SIG-M5 treated with dmso at 0.1 percent for 504 hours (cell line): ENCODE measurements around the gene PRRX1.

ENCODE experiments used
- DNase-seq: peaks from one replicate; lab custom pipeline; 2025; ENCODE audit not compliant: unreplicated experiment; lab: John Stamatoyannopoulos, UW

The PRRX1 gene

DNA sequence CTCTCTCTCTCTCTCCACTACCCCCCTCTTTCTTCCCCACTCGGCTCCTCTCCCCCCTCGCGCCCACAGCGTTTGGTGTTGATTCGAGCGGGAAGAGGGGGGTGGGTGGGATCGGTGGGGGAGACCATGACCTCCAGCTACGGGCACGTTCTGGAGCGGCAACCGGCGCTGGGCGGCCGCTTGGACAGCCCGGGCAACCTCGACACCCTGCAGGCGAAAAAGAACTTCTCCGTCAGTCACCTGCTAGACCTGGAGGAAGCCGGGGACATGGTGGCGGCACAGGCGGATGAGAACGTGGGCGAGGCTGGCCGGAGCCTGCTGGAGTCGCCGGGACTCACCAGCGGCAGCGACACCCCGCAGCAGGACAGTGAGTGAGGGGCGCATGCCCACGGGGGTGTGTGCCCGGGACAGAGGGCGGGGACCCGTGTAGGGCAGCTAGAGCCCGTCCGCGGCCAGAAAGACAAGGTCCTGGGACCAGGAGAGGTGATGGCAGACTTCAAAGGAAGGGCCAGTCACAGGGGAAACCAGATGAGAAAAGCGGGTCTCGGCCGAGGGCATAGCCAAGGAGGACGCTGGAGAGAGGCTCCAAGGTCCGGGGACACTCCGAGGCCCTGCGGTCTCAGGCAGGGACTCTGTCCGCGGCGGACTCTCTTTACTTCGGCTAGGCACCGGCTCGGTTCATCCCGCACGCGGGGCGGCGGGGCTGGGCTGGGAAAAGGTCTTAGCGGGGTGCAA is at the start of gene PRRX1:
PRRX1 (plus strand) TSS at position 39 of the 735 bp plus-strand sequence; CDS start at position 127, 88 bp downstream.
- no peak for DNase-seq

DNA sequence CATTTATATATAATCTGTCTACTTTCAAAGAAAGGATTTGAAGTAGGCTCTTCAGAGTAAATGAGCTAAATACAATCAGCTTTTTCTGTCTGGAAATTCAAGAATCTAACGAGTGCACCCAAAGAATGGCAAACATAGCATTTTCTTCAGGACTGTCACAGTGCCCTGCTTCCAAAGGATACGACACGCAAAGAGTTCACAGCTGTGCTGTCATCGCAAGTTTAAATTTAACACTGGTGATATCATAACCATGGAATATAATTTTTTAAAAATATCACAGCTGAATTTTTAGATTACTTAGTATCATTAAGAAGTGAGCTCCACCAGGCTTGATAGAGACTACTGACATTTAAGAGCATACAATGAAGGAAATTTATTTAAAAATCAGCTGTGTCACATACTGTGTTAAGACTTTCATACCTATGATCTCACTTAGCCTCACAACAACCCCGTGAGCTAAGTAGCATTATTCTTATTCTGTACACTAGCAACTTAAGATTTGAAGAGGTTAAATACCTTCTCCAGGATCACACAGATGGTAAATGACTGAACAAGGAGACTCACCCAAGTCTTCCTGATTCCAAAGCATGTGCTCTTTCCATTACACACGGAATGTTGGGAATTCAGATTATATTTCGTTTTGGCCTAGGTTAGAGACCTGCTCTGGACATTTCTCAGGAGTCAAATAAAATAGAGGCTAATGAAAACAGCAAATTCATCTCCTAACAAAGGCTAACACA is 46.2 kb upstream of the PRRX1 start:
- no peak for DNase-seq

GRCh38 chr1:170618421-170618820 is 45.5 kb upstream of the PRRX1 start:
- no peak for DNase-seq

DNA sequence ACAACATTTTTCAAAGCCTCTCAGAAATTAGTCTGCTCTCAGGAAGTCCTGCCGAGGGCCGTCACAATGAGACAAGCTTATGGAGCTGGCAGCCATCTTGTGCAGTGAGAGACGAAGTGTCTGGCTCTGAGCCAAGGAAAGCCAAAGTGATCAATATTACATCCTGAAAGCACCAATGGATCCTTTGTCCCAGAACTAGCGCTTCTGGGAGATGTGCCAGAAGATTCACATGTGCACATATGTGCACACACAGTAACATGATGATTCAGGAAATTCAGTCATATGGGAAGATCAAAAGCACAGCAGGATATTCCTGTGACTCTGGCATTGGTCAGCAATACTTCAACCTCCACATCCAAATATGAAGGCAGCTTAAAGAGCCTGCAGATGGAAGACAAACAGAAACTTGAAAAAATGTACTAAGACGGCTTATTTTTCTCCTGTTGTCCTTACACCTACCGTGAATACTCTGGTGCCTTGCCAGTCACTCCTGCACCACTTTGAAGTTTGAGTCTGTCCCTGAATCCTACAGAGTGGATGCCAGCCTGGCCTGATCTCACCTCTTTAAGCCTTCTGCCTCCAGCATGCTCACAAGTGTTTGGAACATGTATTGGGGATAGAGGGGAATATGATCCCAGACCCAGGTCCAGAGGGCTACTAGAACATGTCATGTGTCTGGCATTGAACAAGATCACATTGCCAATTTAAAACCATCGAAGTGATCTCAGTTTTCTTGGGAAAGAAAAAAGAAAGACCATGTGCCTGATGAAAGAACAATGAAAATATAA is 44.5 kb upstream of the PRRX1 start:
- DNase-seq = no peak

GRCh38 chr1:170620164-170620563 is 43.8 kb upstream of the PRRX1 start:
- no peak for DNase-seq

DNA sequence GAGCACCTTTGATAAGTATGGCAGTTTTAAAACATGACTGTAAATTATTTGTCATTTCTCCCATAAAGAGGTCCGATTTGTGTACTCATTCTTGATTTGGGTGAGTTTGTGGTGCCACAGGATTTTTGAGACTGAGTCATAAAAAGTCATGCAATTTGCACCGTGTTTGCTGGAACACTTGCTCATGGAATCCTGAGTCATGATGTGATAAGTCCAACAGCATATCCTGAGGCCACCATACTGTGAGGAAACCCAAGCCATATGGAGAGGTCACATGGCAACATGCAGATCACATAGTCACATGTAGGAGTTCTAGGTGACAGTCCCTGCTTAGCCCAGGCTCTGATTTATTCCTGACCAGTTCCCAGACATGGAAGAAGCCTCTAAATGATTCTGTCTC is 40.8 kb upstream of the PRRX1 start:
- no peak for DNase-seq

DNA sequence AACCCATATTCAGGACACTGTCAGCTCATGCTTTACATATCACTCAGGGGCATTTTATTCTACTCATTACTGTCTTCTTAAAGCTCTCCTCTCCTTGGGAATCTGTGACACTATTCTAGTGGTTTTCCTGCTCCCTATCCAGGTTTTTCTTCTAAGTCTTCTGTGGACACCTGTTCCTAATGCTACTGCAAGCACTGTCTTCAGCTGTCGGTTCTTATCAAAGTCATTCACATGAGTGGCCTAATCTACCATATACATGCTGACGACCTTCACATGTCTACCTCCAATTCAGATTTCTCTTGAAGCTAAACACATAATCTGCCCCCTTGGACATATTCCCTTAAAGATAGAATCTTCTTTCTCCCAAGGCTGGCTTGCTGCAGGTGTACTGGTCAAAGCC is 39.8 kb upstream of the PRRX1 start:
- DNase-seq = no peak

DNA sequence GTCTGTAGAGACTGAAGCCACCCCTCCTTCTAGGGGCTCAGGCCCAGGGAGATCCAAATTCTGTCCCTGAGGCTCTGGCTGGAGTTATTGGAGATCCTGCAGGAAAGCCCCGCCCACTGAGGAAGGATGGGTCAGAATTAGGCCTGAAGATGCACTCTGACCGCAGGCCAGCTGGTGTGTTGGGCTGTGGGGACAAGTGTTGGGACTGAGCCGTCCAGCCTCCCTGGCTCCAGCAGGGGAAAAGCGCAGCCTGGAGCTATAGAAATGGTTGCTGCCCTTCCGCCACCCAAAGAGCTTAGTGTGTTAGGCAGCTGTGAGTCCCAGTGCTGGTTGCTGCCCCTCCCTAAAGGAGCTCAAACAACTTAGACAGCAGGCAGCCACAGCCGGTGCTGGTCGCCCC is 33.0 kb upstream of the PRRX1 start:
- DNase-seq = no peak

DNA sequence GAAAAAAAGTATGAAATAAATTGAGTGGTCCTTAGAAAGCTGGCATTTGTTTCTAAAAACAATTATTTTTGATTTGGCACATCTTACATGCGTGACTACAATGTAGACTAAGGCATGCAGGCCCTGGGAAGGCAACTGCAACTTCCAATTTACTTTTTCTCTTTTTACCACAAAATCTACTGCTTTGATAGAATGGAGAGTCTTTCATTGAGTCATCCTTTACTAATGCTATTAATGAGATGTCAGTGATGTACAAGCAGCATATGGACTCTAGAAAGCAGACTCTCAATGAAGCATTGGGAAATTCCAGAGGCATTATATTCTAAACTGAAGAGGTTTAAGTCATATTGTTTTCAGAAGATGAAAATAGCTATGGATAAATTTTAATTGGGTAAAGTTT is 29.6 kb upstream of the PRRX1 start:
- DNase-seq = no peak

- no peak for DNase-seq
Measured at GRCh38 chr1:170634824-170635410, 29.0 kb upstream of the PRRX1 start.

GRCh38 chr1:170640581-170640980 is 23.4 kb upstream of the PRRX1 start:
- no peak for DNase-seq

- no peak for DNase-seq
Measured at GRCh38 chr1:170657275-170657853, 6.6 kb upstream of the PRRX1 start.

- no peak for DNase-seq
Measured at GRCh38 chr1:170659399-170660035, 4.4 kb upstream of the PRRX1 start.

- no peak for DNase-seq
Measured at GRCh38 chr1:170660281-170660713, 3.6 kb upstream of the PRRX1 start.

DNA sequence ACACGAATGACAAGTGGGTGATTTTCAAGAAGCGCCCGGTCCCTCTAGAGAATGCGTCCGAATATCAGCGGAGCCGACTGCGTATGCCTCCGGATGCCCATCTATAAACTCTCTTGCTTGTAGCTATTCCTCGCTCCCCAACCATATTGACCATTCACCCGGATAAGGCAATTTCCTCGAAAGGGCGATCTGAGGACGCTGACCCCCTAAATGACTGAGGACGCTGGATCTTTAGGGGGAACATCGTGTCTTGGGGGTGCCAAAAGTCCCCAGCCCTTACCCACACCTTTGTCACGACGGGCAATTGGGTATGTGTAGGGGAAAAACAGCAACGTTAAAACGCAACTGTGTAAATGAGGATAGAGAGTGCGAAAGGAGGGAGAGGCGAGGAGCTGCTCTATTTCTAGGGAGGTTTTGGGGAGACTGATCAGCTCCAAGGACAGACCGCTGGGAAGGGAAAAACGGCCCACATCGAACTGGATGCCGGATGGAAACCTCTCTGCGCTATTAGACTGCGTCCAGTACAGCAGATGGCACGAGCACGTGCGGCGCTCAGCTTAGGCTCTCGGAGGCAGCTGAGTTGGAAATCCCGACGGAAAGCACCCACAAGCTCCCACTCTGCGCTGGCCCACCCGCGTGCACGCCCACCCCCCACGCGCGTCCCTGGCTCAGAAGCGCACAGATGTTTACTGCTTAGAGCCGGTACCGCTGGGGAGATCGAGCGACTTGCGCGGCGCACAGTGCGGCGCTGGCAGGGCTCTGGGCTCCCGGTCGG is 2.9 kb upstream of the PRRX1 start:
- no peak for DNase-seq

- DNase-seq = no peak
Measured at GRCh38 chr1:170661646-170662411, 2.1 kb upstream of the PRRX1 start.

DNA sequence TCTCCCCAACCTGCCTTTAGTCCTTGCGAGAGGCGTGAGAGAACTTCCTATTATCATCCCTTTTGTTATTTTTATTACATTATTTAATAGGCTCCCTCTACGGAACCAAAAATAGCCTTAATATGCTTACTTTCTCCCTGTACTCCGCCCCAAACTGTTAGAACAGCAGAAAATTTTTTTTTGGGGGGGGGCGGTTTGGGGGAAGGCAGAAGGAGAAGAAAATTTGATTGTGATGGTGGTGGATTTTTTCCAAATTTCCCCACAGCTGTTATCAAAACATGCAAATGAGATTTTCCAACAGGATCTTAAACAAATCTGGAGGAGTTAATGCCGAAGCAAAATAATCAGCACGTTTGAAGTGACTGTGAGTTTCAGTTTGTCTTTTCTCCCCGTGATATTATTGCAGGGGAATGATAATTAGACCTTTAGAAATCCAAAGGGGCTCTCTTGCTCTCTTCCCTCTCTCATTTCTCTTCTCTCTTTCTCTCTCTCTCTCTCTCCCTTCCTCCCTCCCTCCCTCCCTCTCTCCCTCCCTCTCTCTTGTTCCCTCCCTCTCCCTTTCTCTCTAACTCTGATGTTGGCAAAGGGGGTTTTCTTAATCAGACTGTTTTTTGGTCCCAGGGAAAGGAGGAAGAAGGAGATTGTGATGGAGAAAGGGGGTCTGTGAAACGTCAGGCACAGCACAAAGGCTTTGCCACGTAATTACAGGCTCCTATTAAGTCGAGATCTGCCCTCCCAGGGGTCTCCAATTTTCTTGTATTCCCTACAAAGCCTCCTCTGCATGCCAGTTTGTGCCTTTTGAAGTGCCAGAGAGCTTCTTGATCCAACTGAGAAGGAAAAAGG is 1.1 kb upstream of the PRRX1 start:
- DNase-seq = no peak
